Thoracic aorta (tissue), 2 donors: Measurements from ENCODE around the gene KRT81. TPM values are rescaled to one million over a fixed set of nuclear protein-coding genes. Genes with fewer than 3 reads are reported as not detected.
A peak's percentile ranks its signal among the peaks of the same experiment; 100 is the strongest.

Source experiments
- ATAC-seq: fragments of 150-250 bp; one replicate; pipeline ENCODE4 v1.8.0; 2017; ENCODE audit warnings: low read depth; ENCODE audit not compliant: insufficient number of reproducible peaks, low FRiP score
- DNase-seq: peaks from one replicate; pipeline ENCODE4 v3.0.0-alpha.2; 2020; ENCODE audit warnings: low spot score
- H3K27ac ChIP-seq, 2 donors: fragments of 200-600 bp; sonication (generic); 1 replicate in 1 of 2; 2 replicates in 1 of 2; pipeline ENCODE4 v1.5.1; 2016; ENCODE audit warnings: mild to moderate bottlenecking in 2 of 2, moderate library complexity in 2 of 2
- H3K27me3 ChIP-seq: fragments of 200-600 bp; sonication (generic); replicated peaks from 2 replicates; pipeline ENCODE4 v1.6.0; 2016; ENCODE audit warnings: mild to moderate bottlenecking; ENCODE audit not compliant: insufficient read depth
- H3K36me3 ChIP-seq: fragments of 200-600 bp; sonication (generic); one replicate; pipeline ENCODE4 v1.5.1; 2016
- H3K4me1 ChIP-seq, 2 donors: fragments of 200-600 bp; sonication (generic); 1 replicate in 1 of 2; 2 replicates in 1 of 2; pipeline versions ENCODE4 v1.5.1 to v1.6.0; 2016; ENCODE audit warnings: low read depth in 2 of 2, mild to moderate bottlenecking in 1 of 2; ENCODE audit not compliant: control insufficient read depth in 1 of 2
- H3K4me3 ChIP-seq: fragments of 200-600 bp; sonication (generic); 2 replicates; pipeline ENCODE4 v1.5.1; 2016; ENCODE audit warnings: mild to moderate bottlenecking
- H3K9me3 ChIP-seq: fragments of 200-600 bp; sonication (generic); 2 replicates; pipeline ENCODE4 v1.5.1; 2016
- total RNA-seq, 2 donors: library from RNA; depleted of rRNA; stranded (reverse); fragments of >200 nt; gene quantifications; one replicate each; pipeline versions ENCODE4 v1.1.0 to v1.2.3, GENCODE V29; 2016
- TF ChIP-seq, protein P1 (sequence below): fragments of 200-600 bp; sonication (generic); IDR thresholded peaks from one replicate; pipeline ENCODE4 v1.5.1; 2019; ENCODE audit warnings: antibody characterized with exemption

KRT81 gene
- total RNA-seq, 2 donors from 2014 or later = 5.1 TPM; not detected in 1

DNA sequence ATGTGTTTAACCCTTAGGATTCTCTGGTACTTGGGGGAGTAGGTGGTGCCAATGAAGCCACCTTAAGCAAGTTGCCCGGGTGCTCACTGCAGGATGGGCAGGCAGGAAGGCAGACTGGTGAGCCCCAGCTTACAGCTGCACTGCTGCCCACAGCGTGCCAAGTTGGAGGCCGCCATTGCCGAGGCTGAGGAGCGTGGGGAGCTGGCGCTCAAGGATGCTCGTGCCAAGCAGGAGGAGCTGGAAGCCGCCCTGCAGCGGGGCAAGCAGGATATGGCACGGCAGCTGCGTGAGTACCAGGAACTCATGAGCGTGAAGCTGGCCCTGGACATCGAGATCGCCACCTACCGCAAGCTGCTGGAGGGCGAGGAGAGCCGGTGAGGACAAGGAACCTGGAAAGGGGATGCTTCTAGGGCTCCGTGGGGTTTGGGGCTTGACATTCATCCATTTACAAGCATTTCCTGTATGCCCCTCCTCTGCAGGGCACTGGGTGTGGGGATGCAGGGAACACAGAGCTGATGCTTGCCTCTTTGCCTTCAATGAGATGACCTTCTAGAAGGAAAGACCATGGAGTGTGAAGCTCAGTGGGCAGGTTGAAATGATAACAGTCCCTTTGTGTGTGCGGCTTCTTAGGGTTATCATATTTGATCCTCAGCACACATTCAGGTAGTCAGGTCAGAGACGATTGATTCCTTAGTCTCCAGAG is 45.9 kb downstream of the KRT81 start:
- ATAC-seq = no peak

DNA sequence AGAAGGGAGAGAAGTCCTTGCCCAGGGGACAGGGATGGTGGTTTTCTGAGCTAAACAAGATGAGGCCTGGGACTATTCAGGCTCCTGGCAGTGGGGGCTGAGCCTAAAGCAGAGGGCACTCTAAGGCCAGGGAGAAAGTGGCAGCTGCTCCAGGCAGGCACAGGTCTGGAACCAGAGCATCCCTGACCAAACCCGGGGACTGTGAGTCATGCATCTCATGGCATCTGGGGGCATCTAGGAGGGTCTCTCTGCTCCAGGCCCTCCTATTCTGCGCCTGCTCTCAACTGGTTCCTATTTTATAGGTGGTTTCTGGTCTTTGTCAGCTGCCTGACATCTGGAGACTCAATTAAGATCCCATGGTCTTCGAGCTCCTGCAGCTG is 46.7 kb downstream of the KRT81 start:
- H3K9me3 ChIP-seq = no peaks in the 10 kb centered on the region
- H3K4me1 ChIP-seq = peaks cover 47 to 58% of the 10 kb centered on the region in 2 donors
- no peaks in the 10 kb centered on the region for H3K27me3 ChIP-seq
- DNase-seq = no peak
- TF ChIP-seq, protein P1, sequence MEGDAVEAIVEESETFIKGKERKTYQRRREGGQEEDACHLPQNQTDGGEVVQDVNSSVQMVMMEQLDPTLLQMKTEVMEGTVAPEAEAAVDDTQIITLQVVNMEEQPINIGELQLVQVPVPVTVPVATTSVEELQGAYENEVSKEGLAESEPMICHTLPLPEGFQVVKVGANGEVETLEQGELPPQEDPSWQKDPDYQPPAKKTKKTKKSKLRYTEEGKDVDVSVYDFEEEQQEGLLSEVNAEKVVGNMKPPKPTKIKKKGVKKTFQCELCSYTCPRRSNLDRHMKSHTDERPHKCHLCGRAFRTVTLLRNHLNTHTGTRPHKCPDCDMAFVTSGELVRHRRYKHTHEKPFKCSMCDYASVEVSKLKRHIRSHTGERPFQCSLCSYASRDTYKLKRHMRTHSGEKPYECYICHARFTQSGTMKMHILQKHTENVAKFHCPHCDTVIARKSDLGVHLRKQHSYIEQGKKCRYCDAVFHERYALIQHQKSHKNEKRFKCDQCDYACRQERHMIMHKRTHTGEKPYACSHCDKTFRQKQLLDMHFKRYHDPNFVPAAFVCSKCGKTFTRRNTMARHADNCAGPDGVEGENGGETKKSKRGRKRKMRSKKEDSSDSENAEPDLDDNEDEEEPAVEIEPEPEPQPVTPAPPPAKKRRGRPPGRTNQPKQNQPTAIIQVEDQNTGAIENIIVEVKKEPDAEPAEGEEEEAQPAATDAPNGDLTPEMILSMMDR = no peak
- peak overlapping the region; percentile 29 for H3K4me3 ChIP-seq
- no peaks in the 10 kb centered on the region for H3K36me3 ChIP-seq
- ATAC-seq = no peak
- peak overlapping the region; percentile 80 to 86 for H3K27ac ChIP-seq

More for the DNA sequence above, 45.9 kb downstream of the KRT81 start:
- no peak for DNase-seq
- H3K27me3 ChIP-seq = no peaks in the 10 kb centered on the region
- peaks cover 54 to 64% of the 10 kb centered on the region in 2 donors for H3K4me1 ChIP-seq
- H3K27ac ChIP-seq = peak overlapping the region; percentile 80 to 86
- no peaks in the 10 kb centered on the region for H3K36me3 ChIP-seq
- H3K4me3 ChIP-seq = no peak overlapping the region
- no peaks in the 10 kb centered on the region for H3K9me3 ChIP-seq
- TF ChIP-seq, protein P1 = no peak

DNA sequence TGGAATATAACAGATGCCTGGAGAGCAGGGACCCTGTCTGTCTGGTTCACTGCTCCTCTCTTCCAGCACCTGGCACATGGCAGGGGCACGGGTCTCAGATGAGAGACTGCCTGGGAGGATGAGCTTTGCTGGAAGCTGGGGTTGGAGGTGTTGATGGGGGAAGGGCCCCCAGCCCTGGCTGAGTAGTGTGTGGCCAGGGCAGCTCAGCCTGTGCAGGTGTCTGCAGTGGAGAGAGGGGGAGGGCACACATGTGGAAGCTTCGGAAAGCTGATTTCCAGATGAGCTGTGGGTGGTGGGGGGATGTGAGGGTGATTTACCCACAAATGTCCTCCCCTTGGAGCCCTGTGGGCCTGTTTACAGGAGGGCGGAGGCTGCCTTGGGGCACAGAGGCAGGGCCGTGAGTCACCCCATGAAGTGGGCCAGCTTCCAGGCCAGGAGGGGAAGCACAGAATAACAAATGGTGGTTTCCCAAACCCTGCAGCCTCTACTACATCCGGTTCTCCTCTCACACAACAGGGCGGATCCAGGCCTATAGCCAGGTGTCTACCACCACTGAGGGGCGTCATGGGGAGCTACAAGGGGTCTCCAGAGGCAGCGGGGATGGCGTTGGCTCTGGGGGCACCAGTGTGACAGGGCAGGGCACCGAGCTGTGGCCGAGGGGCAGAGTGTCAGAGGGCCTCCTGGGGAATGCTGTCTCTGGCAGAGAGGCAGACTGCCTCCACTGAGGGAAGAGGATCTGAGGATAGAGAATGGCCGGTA is 47.3 kb downstream of the KRT81 start:
- ATAC-seq = peak; percentile 84
- peak; percentile 75 for DNase-seq
- Histone ChIP-seq H3K4me1 (peaks cover 44 to 53% of the 10 kb centered on the region in 2 donors), H3K36me3 (no peaks in the 10 kb centered on the region), H3K9me3 (no peaks in the 10 kb centered on the region), H3K27ac (peak overlapping the region; percentile 80 to 86), H3K4me3 (peak overlapping the region; percentile 29), H3K27me3 (no peaks in the 10 kb centered on the region)
- TF ChIP-seq, protein P1 = no peak

DNA sequence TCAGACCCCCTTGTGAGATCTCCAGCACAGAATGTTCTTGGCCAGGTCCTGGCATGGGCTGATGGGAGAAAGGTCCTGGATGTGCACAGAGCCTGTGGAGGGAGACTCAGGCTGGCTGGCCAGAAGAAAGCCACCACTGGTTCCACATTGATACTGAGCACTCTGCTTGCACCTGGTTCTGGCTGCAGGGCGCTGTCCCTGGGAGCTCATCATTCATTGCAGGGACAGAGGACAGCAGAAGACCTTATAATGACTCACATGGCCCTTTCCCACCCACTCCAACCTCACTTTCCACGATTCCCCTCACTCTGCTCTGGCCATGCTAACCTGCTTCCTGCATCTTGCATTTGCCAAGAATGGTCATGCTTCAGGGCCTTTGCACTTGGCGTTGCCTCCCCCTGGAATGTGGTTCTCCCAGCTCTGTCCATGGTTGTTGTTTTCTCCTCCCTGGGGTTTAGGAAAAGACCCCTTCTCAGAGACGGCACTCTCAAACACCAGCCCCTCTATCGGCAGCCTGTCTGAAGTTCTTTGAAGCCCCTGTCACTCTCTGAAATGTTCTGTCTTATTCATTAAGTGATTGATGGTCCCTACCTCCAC is 48.0 kb downstream of the KRT81 start:
- TF ChIP-seq, protein P1 = no peak
- Histone ChIP-seq H3K9me3 (no peaks in the 10 kb centered on the region), H3K27me3 (no peaks in the 10 kb centered on the region), H3K4me1 (peaks cover 38 to 46% of the 10 kb centered on the region in 2 donors), H3K27ac (peak overlapping the region; percentile 80 to 86), H3K36me3 (no peaks in the 10 kb centered on the region), H3K4me3 (no peak overlapping the region)
- DNase-seq (no peak), ATAC-seq (peak; percentile 16)
